ENCODE measurements around the gene DAAM1.

The DAAM1 gene

GRCh38 chr14:59189091-59189785, 771 bp downstream of the DAAM1 start:
- peak; percentile 79 for DNase-seq

- DNase-seq, result peak; percentile 90
Observed at GRCh38 chr14:59189786-59190368, 1.4 kb downstream of the DAAM1 start.

DNA sequence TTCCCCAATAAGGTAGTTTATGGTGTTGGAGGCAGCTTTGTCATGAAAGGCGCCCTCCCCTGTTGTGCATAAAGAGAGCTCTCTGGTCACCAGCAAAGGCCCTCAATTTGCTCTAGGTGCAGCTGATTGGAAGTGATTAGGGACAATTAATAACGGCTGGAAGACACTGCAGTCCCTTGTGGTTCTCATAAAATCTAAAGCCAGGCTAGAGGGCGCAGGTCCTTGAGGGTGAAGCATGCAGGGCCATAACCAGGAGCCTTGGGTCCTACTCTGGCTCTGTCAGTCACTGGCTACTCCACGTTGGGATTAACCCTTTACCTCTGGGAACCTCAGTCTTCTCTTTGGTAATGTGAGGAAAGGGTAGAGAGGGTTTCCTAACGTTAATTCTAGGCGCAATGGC, 1.9 kb downstream of the DAAM1 start:
- no peak for DNase-seq

GRCh38 chr14:59195912-59196311, 7.4 kb downstream of the DAAM1 start:
- no peak for DNase-seq

DNA sequence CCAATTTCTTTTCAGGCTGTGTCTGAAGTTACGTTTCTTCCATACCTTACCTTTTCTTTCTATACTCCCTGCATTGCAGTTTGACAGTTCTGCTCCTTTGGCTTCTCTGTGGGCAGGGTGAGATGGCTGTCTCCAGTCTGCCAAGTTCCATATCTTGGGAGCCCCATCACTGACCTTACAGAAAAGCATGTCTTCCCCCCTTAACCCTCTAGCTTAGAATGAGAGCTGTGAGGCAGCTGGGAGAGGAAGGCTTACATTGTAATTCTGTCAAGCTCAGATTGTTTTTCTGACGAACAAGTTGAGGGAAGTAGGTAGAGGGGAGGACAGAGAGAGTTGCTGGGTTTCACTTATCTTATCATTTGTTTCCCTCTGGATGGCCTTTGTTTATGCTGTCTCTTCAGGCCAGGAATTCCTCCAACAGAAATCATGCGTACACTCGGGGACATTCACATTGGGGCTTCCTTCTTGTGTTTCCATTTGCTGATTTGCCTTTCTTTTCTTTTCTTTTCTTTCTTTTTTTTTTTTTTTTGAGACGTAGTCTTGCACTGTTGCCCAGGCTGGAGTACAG, 9.3 kb downstream of the DAAM1 start:
- DNase-seq, result no peak

DNA sequence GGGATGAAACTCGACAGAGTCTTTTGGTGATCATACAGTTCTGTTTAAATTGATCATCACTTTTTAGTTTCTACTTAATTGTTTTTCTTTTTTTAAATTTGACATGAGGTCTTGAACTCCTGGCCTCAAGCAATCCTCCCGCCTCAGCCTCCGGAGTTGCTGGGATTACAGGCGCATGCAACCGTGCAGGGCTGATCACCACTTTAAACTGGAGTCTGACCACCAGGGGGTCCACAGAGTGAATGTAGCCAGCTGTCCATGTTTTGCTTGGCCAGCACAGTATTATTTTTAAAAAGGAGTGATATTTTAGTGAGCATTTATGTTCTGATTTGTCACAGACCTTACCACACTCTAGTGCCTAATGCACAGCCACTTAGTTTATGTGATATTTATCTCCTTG, 10.7 kb downstream of the DAAM1 start:
- DNase-seq, result no peak

GRCh38 chr14:59199614-59200013, 11.1 kb downstream of the DAAM1 start:
- no peak for DNase-seq

- DNase-seq, result no peak
Observed at GRCh38 chr14:59200195-59200594, 11.7 kb downstream of the DAAM1 start.

DNA sequence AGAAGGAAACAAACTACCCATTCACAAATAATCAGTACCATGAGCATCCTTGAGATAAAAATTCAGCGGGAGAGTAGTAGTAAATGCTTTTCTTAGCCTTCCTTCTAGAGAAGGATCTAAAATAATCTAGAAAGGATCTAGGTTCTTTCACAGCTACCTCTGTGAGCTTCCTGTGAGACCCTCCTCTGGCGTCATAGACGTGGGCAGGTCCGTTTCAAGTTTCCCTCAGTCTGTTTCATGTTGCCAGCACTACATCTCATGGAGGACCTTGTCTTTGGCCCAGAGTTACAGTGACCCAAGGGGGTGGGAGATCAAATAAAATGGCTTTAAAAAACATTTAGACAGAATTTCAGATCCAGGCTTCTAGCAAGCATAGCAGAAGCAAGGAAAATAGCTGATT, 13.6 kb downstream of the DAAM1 start:
- DNase-seq, result no peak

DNA sequence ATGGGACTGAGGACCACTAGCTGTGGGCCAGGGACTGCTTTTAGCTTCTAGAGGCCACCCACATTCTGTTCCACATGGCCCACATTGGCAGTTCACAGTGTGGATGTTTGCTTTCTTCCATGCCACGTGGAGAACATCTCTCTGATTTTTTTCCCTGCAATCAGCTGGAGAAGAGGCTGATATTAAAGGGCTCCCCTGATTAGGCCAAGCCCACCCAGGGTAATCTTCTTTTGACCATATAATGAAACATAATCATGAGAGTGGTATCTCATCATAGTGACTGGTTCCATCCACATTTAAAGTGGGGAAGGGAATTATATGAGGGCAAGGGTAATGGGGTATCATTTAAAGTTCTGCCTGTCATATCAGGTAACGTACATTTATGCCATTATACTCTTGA, 15.8 kb downstream of the DAAM1 start:
- DNase-seq, result no peak

- no peak for DNase-seq
Observed at GRCh38 chr14:59206892-59207291, 18.4 kb downstream of the DAAM1 start.

DNA sequence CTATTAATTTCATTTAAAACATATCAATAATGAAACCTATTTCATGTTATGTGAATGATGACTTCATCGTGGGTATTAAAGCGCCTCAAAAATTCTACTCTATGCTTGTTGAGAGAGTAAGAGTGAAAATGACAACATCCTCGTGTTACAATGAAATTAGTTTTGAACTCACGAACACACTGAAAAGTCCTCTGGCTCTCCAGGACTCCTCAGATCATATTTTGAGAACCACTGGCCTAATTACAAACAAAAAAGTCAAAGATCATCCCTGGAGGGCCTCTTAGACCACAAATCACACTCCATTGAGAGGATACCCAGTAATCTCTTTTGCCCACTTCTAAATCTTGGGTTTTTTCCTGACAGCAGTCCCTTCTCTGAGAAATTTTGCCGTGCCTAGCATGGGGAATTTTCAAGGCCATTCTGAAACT, 19.1 kb downstream of the DAAM1 start:
- no peak for DNase-seq

GRCh38 chr14:59208224-59208814, 19.9 kb downstream of the DAAM1 start:
- DNase-seq, result no peak

- DNase-seq, result no peak
Observed at GRCh38 chr14:59208954-59209353, 20.5 kb downstream of the DAAM1 start.

GRCh38 chr14:59210621-59211020, 22.2 kb downstream of the DAAM1 start:
- DNase-seq, result no peak

GRCh38 chr14:59213368-59214315, 25.2 kb downstream of the DAAM1 start:
- no peak for DNase-seq

- DNase-seq, result no peak
Observed at GRCh38 chr14:59214702-59215302, 26.3 kb downstream of the DAAM1 start.

- DNase-seq, result no peak
Observed at GRCh38 chr14:59215322-59215721, 26.9 kb downstream of the DAAM1 start.

- no peak for DNase-seq
Observed at GRCh38 chr14:59215757-59216156, 27.3 kb downstream of the DAAM1 start.

GRCh38 chr14:59217011-59217410, 28.5 kb downstream of the DAAM1 start:
- DNase-seq, result no peak

DNA sequence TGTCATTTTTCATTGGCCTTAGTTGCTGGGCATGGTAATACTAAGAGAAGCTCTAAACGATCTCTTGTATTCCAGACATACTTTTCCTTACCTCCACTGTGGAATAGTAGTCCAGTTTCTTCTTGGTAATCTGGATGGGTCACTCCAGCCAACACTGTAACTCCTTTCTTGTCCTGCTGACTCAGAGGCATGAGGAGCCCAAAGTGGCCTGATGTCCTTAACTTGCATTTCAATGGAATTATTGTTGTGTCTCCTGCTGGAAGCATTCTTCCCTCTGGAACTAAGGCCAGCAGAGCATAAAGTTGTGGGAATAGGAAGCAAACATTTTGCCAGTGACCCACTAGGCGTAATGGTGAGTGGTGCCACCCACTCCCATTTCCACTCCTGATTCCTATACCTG, 33.1 kb downstream of the DAAM1 start:
- DNase-seq, result no peak

GRCh38 chr14:59224341-59224740, 35.9 kb downstream of the DAAM1 start:
- DNase-seq, result no peak

GRCh38 chr14:59225281-59225680, 36.8 kb downstream of the DAAM1 start:
- DNase-seq, result no peak
